H1 (cell line): Measurements from ENCODE around the gene MIDN. TPM values are rescaled to one million over a fixed set of nuclear protein-coding genes. Genes with fewer than 3 reads are reported as not detected.
A peak's percentile ranks its signal among the peaks of the same experiment; 100 is the strongest.

Experiments
- CTCF ChIA-PET: fragments of 300-600 bp; sonication (Branson Sonifier 250); formaldehyde crosslinking; loops from one replicate; lab custom pipeline; 2021; ENCODE audit not compliant: partially characterized antibody; lab: Charles Lee
- POLR2A ChIA-PET: fragments of 300-600 bp; sonication (Branson Sonifier 250); formaldehyde crosslinking; loops from one replicate; lab custom pipeline; 2021; ENCODE audit warnings: inconsistent platforms; ENCODE audit not compliant: partially characterized antibody; lab: Charles Lee
- DNase-seq, 2 experiments: peaks; one replicate each; pipeline versions ENCODE4 v3.0.0 to v3.0.0-alpha.2; 2010 to 2022; ENCODE audit warnings: low spot score in 2 of 2, low read depth in 1 of 2, mixed read lengths in 1 of 2
- FAIRE-seq: peaks from 2 replicates; lab custom pipeline; 2011; peaks lifted over from hg19 to GRCh38; lab: Jason Lieb, UNC
- H2AFZ ChIP-seq: 2 replicates; pipeline ENCODE4 v1.8.1; 2012; ENCODE audit warnings: low read length, inconsistent platforms
- H2AK5ac ChIP-seq: 2 replicates; pipeline ENCODE4 v1.6.1; 2013; ENCODE audit warnings: low read depth, low read length
- H2BK120ac ChIP-seq: replicated peaks from 2 replicates; pipeline ENCODE3; 2013; ENCODE audit warnings: low read depth, low read length, inconsistent platforms
- H2BK12ac ChIP-seq: 2 replicates; pipeline ENCODE4 v1.6.1; 2013; ENCODE audit warnings: low read depth, low read length
- H2BK15ac ChIP-seq: 2 replicates; pipeline ENCODE4 v1.6.1; 2013; ENCODE audit warnings: low read length
- H2BK20ac ChIP-seq: 2 replicates; pipeline ENCODE4 v1.6.1; 2013; ENCODE audit warnings: low read length
- H2BK5ac ChIP-seq: 2 replicates; pipeline ENCODE4 v1.6.1; 2013; ENCODE audit warnings: low read depth, low read length
- H3K14ac ChIP-seq: 2 replicates; pipeline ENCODE4 v1.6.1; 2013; ENCODE audit warnings: inconsistent platforms; ENCODE audit not compliant: insufficient read length
- H3K18ac ChIP-seq: 2 replicates; pipeline ENCODE4 v1.6.1; 2013; ENCODE audit warnings: low read length; ENCODE audit errors: extremely low read depth
- H3K23ac ChIP-seq: 2 replicates; pipeline ENCODE4 v1.6.1; 2013; ENCODE audit warnings: inconsistent platforms; ENCODE audit not compliant: insufficient read length
- H3K23me2 ChIP-seq: 2 replicates; pipeline ENCODE4 v1.6.1; 2013; ENCODE audit warnings: low read depth, low read length
- H3K27ac ChIP-seq: 2 replicates; pipeline ENCODE4 v1.6.1; 2011; ENCODE audit warnings: low read depth, low read length, inconsistent platforms
- H3K27me3 ChIP-seq, 4 experiments: replicated peaks in 1 of 4; 1 replicate in 1 of 4; 2 replicates in 3 of 4; pipeline versions ENCODE4 v1.6.1 to v1.8.1; 2011 to 2013; ENCODE audit warnings: low read length in 3 of 4, mild to moderate bottlenecking in 3 of 4, inconsistent platforms in 2 of 4, mixed read lengths in 2 of 4, moderate library complexity in 1 of 4; ENCODE audit not compliant: control insufficient read depth in 3 of 4, insufficient read depth in 3 of 4; ENCODE audit errors: extremely low read depth in 1 of 4
- H3K36me3 ChIP-seq, 4 experiments: 2 replicates each; pipeline versions ENCODE4 v1.6.1 to v1.8.1; 2011 to 2013; ENCODE audit warnings: mild to moderate bottlenecking in 4 of 4, low read length in 3 of 4, moderate library complexity in 2 of 4, control low read depth in 1 of 4, inconsistent platforms in 1 of 4; ENCODE audit not compliant: insufficient read depth in 4 of 4, control insufficient read depth in 2 of 4
- H3K4ac ChIP-seq: replicated peaks from 2 replicates; pipeline ENCODE3; 2013; ENCODE audit warnings: low read length, low read depth, mixed read lengths, inconsistent platforms; ENCODE audit not compliant: insufficient read length
- H3K4me1 ChIP-seq, 4 experiments: replicated peaks in 1 of 4; 1 replicate in 1 of 4; 2 replicates in 3 of 4; pipeline versions ENCODE4 v1.6.1 to v1.8.1; 2011 to 2013; ENCODE audit warnings: low read length in 3 of 4, inconsistent platforms in 2 of 4, mixed read lengths in 1 of 4; ENCODE audit not compliant: insufficient read depth in 4 of 4, control insufficient read depth in 3 of 4
- H3K4me2 ChIP-seq, 2 experiments: 2 replicates each; pipeline versions ENCODE4 v1.6.1 to v1.8.1; 2011 to 2013; ENCODE audit warnings: low read depth in 2 of 2, low read length in 2 of 2, control low read depth in 1 of 2, inconsistent platforms in 1 of 2, mild to moderate bottlenecking in 1 of 2; ENCODE audit not compliant: insufficient read depth in 1 of 2
- H3K4me3 ChIP-seq, 4 experiments: fragments of 200-600, 300-600 bp in 1 of 4; sonication (generic), shearing (Covaris generic), sonication (Bioruptor Twin) in 1 of 4; 2 replicates each; pipeline versions ENCODE4 v1.5.1 to v1.8.1; 2011 to 2016; ENCODE audit warnings: low read length in 4 of 4, low read depth in 3 of 4, control low read depth in 2 of 4, inconsistent platforms in 2 of 4, mild to moderate bottlenecking in 2 of 4, mixed read lengths in 1 of 4, moderate library complexity in 1 of 4; ENCODE audit not compliant: insufficient read depth in 2 of 4; ENCODE audit errors: extremely low read depth in 1 of 4
- H3K56ac ChIP-seq: replicated peaks from 2 replicates; pipeline ENCODE3; 2013; ENCODE audit warnings: low read depth, mild to moderate bottlenecking, mixed read lengths, low read length, inconsistent platforms; ENCODE audit not compliant: insufficient read length
- H3K79me1 ChIP-seq: 2 replicates; pipeline ENCODE4 v1.6.1; 2013; ENCODE audit warnings: low read depth, low read length, control low read depth
- H3K79me2 ChIP-seq, 2 experiments: 2 replicates each; pipeline versions ENCODE4 v1.6.1 to v1.8.1; 2012 to 2013; ENCODE audit warnings: low read length in 2 of 2, mild to moderate bottlenecking in 2 of 2, inconsistent platforms in 1 of 2; ENCODE audit not compliant: insufficient read depth in 2 of 2, control insufficient read depth in 1 of 2
- H3K9ac ChIP-seq, 4 experiments: replicated peaks in 1 of 4; 1 replicate in 1 of 4; 2 replicates in 3 of 4; pipeline versions ENCODE4 v1.6.1 to v1.8.1; 2011 to 2013; ENCODE audit warnings: low read depth in 3 of 4, low read length in 3 of 4, control low read depth in 2 of 4, mild to moderate bottlenecking in 2 of 4, moderate library complexity in 2 of 4, inconsistent platforms in 1 of 4; ENCODE audit errors: extremely low read depth in 1 of 4
- H3K9me3 ChIP-seq, 2 experiments: 2 replicates each; pipeline versions ENCODE4 v1.6.1 to v1.8.1; 2012 to 2013; ENCODE audit warnings: mild to moderate bottlenecking in 2 of 2, moderate library complexity in 2 of 2, control low read depth in 1 of 2, inconsistent platforms in 1 of 2, low read depth in 1 of 2, low read length in 1 of 2, mixed read lengths in 1 of 2; ENCODE audit not compliant: insufficient read depth in 2 of 2
- H4K20me1 ChIP-seq, 2 experiments: replicated peaks in 1 of 2; 2 replicates each; pipeline versions ENCODE3 to v1.8.1; 2011 to 2013; ENCODE audit warnings: inconsistent platforms in 2 of 2, low read length in 2 of 2, mild to moderate bottlenecking in 1 of 2; ENCODE audit not compliant: insufficient read depth in 2 of 2, control insufficient read depth in 1 of 2
- H4K5ac ChIP-seq: 2 replicates; pipeline ENCODE4 v1.6.1; 2013; ENCODE audit warnings: low read length, low read depth, mixed read lengths, inconsistent platforms; ENCODE audit not compliant: insufficient read length
- H4K8ac ChIP-seq: 2 replicates; pipeline ENCODE4 v1.8.0; 2013; ENCODE audit warnings: mild to moderate bottlenecking, moderate library complexity, low read length, inconsistent platforms; ENCODE audit not compliant: insufficient read depth; ENCODE audit errors: extremely low read depth
- H4K91ac ChIP-seq: replicated peaks from 2 replicates; pipeline ENCODE3; 2013; ENCODE audit warnings: low read length, mixed read lengths, inconsistent platforms; ENCODE audit not compliant: insufficient read length
- JUN ChIP-seq: IDR thresholded peaks from 2 replicates; pipeline ENCODE4 v1.6.1; 2011; ENCODE audit warnings: low read depth, mild to moderate bottlenecking, improper control_type of control experiment, low read length
- PHF8 ChIP-seq: fragments of 200-600 bp; sonication (generic); conservative IDR thresholded peaks from 2 replicates; pipeline ENCODE4 v1.7.1; 2012; ENCODE audit warnings: low read depth, mild to moderate bottlenecking, inconsistent platforms, low read length, moderate library complexity
- RBBP5 ChIP-seq: IDR thresholded peaks from 2 replicates; pipeline ENCODE4 v1.7.1; 2012; ENCODE audit warnings: low read depth, mild to moderate bottlenecking, inconsistent platforms, low read length, moderate library complexity, borderline replicate concordance
- WGBS, 2 experiments: shearing (Covaris generic) in 1 of 2; methylation state at CpG; one replicate each; pipeline versions ENCODE4 v1.1.6 to v1.1.7; 2013 to 2015; ENCODE audit warnings: low lambda C conversion rate in 2 of 2, mixed read lengths in 2 of 2, inconsistent platforms in 1 of 2, low coverage in 1 of 2, missing lambda C conversion rate in 1 of 2; ENCODE audit not compliant: insufficient replicate concordance in 2 of 2, insufficient coverage in 1 of 2, insufficient read length in 1 of 2; ENCODE audit errors: extremely low coverage in 1 of 2, missing lambda C conversion rate in 1 of 2; 5-methylcytosine and 5-hydroxymethylcytosine counted together
- polyA plus RNA-seq, 7 experiments: library from polyadenylated mRNA; depleted of rRNA in 3 of 7; stranded (reverse) in 5 of 7; unstranded in 2 of 7; fragments of >200 nt in 5 of 7; fragments of 200-250 nt in 2 of 7; gene quantifications; 1 replicate in 5 of 7; 2 replicates in 1 of 7; 4 replicates in 1 of 7; pipeline versions ENCODE4 v1.2.1 to v1.2.3, GENCODE V29; 2011 to 2013; ENCODE audit warnings: missing spikeins in 2 of 7, mixed read lengths in 2 of 7
- total RNA-seq: library from RNA; stranded (reverse); fragmentation: NEBNext Ultra II Directional; extraction: Animal tissue kit (Norgen Biotek cat#: 25700); gene quantifications from 2 replicates; pipeline ENCODE4 v1.2.1, GENCODE V29; 2021

The MIDN gene
- total and polyA plus RNA-seq, 2 of the 8 experiments (the other 6 are each of a cell fraction or from before 2014, with no cell fraction given), result 39.8 to 159 TPM

DNA sequence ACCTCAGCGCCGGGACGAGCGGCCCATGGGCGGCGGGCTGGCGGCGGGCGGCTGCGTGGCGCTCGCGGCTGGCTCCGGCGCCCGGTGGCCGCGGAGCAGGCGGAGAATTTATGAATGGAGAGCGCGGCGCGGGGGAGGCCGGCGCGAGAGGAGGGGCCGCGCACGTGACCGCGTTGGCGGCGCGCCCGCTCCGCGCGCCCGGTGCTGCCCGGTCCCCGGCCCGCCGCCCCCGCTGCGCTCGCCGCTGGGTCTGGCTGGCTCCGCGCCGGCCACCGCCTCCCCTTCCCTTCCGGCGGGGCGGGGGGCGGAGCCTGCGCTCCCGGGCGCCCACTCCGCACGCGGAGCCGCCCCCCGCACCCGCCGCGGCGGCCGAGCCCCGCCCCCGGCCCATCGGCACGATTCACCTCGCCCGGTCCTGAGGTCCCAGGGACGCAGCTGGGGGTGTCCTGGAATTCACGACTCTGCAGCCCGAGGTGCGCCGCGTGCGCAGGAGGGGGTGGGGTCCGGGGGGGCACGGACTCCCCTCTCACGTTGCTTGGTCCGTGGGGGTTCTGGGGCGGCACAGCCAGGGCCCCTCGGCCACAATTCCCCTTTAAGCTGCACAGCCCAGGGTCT lies 10.5 kb upstream of the MIDN start, which contains the start of gene CBARP:
Gene CBARP, minus strand, starts transcription at position 252 of the 615 bp plus-strand sequence. CDS start 1,905 bp downstream, outside the sequence.
- H3K56ac ChIP-seq, result no peak within 1 kb of the TSS
- peak within 1 kb of the TSS; percentile 69 for H3K4ac ChIP-seq
- peak within 1 kb of the TSS; percentile 75; the same call in 1 of the 2 replicates for H2BK5ac ChIP-seq
- no peak within 1 kb of the TSS for H2BK20ac ChIP-seq
- WGBS, 2 experiments, result 2% methylated on average over 20 of the region's 87 CpGs; no CpG with 5 or more reads in 1 of the 2 experiments
- H2BK12ac ChIP-seq, result peak within 1 kb of the TSS; percentile 85; the same call in 1 of the 2 replicates
- peak within 1 kb of the TSS in 3 of 4 experiments; percentile 13 to 63 (median 38); a peak in 4 of 7 replicates for H3K9ac ChIP-seq
- peak within 1 kb of the TSS; percentile 78 for H3K18ac ChIP-seq
- H2AK5ac ChIP-seq, result no peak within 1 kb of the TSS
- H4K91ac ChIP-seq, result peak within 1 kb of the TSS; percentile 93
- ChIA-PET CTCF (interaction anchor here (0.7 to 2.4 kb wide), 8 partner anchors 12 to 370 kb away, joined by 3 to 11 read pairs (median 6); no protein-coding TSS in a partner anchor), POLR2A (interaction anchor here (0.7 to 10.1 kb wide), 11 partner anchors 9 to 247 kb away, joined by 3 to 355 read pairs (median 5); partner anchors contain the start of genes CIRBP and GPX4)
- H3K4me1 ChIP-seq, result peaks cover 0 to 17% (median 11%) of the 10 kb centered on the region in 4 experiments; a peak in 5 of 7 replicates
- peaks cover 7% of the 10 kb centered on the region for H3K79me1 ChIP-seq
- peaks cover 2 to 29% (median 5%) of the 10 kb centered on the region in 4 experiments; a peak in 5 of 8 replicates for H3K36me3 ChIP-seq
- H4K20me1 ChIP-seq, result peaks cover 0 to 19% of the 10 kb centered on the region in 2 experiments
- no peak within 1 kb of the TSS for H3K27ac ChIP-seq
- peaks cover 0 to 4% of the 10 kb centered on the region in 2 experiments; a peak in 1 of 4 replicates for H3K79me2 ChIP-seq
- H2BK15ac ChIP-seq, result 0 out of 2 replicates have a peak within 1 kb of the TSS, but pooled peaks have one; percentile 65
- no peaks in the 10 kb centered on the region for H3K9me3 ChIP-seq
- H2BK120ac ChIP-seq, result no peak within 1 kb of the TSS
- peak within 1 kb of the TSS; percentile 56 to 82 for H3K4me2 ChIP-seq
- peak within 1 kb of the TSS; percentile 15 for H4K5ac ChIP-seq
- H4K8ac ChIP-seq, result peak within 1 kb of the TSS; percentile 65; the same call in 1 of the 2 replicates
- H3K23ac ChIP-seq, result no peak within 1 kb of the TSS
- no peak within 1 kb of the TSS for H3K14ac ChIP-seq
- FAIRE-seq (no peak), DNase-seq (peak in 1 of 2 experiments; percentile 61)
- H2AFZ ChIP-seq, result no peak within 1 kb of the TSS
- H3K27me3 ChIP-seq, result no peaks in the 10 kb centered on the region
- H3K23me2 ChIP-seq, result peaks cover 15% of the 10 kb centered on the region; the same call in 1 of the 2 replicates
- TF ChIP-seq JUN, result no peak
- peak; percentile 49; the same call in 1 of the 2 replicates for TF ChIP-seq RBBP5
- TF ChIP-seq PHF8, result 0 out of 2 replicates have a peak, but pooled peaks have one; percentile 16
- peak within 1 kb of the TSS; percentile 67 to 75 (median 70) for H3K4me3 ChIP-seq
